Body of pancreas (tissue), 4 donors: ENCODE measurements around the gene P3H2. TPM values are rescaled to one million over a fixed set of nuclear protein-coding genes. Genes with fewer than 3 reads are reported as not detected.
A peak's percentile ranks its signal among the peaks of the same experiment; 100 is the strongest.

Experiments used
- ATAC-seq: fragments of 150-250 bp; one replicate; pipeline ENCODE4 v1.9.1; 2016
- DNase-seq, 4 donors: peaks; one replicate each; pipeline ENCODE4 v3.0.0-alpha.2; 2019
- H3K27ac ChIP-seq, 4 donors: fragments of 200-600 bp; sonication (generic); 1 replicate in 3 of 4; 2 replicates in 1 of 4; pipeline versions ENCODE4 v1.5.1 to v1.6.1; 2016 to 2019; ENCODE audit warnings: mild to moderate bottlenecking in 1 of 4, mixed read lengths in 1 of 4, moderate library complexity in 1 of 4
- H3K27me3 ChIP-seq, 2 donors: fragments of 200-600 bp; sonication (generic); one replicate each; pipeline ENCODE4 v1.6.0; 2016; ENCODE audit warnings: mild to moderate bottlenecking in 1 of 2
- H3K36me3 ChIP-seq, 2 donors: fragments of 200-600 bp; sonication (generic); replicated peaks in 1 of 2; 2 replicates each; pipeline ENCODE4 v1.5.1; 2016; ENCODE audit warnings: low read depth in 2 of 2; ENCODE audit not compliant: insufficient read depth in 1 of 2
- H3K4me1 ChIP-seq: fragments of 200-600 bp; sonication (generic); one replicate; pipeline ENCODE4 v1.6.0; 2016
- H3K4me3 ChIP-seq, 2 donors: fragments of 200-600 bp; sonication (generic); 1 replicate in 1 of 2; 2 replicates in 1 of 2; pipeline ENCODE4 v1.5.1; 2016 to 2019
- H3K9me3 ChIP-seq, 3 donors: fragments of 200-600 bp; sonication (generic); 1 replicate in 2 of 3; 2 replicates in 1 of 3; pipeline ENCODE4 v1.5.1; 2016
- POLR2A ChIP-seq, 3 donors: fragments of 450-650 bp; IDR thresholded peaks; one replicate each; pipeline ENCODE4 v1.6.1; 2016; ENCODE audit warnings: antibody characterized with exemption in 3 of 3, mild to moderate bottlenecking in 2 of 3
- WGBS, 2 donors: methylation state at CpG; one replicate each; pipeline ENCODE4 v1.1.5; 2017; 5-methylcytosine and 5-hydroxymethylcytosine counted together
- intact Hi-C: fragments of 100-400 bp; cut with DNase I; formaldehyde crosslinking; loops from one replicate; pipeline ENCODE4 v1.15.1; 2023
- total RNA-seq, 2 donors: library from RNA; depleted of rRNA; stranded (reverse); fragments of >200 nt; gene quantifications; one replicate each; pipeline ENCODE4 v1.1.0, GENCODE V29; 2016
- TF ChIP-seq, protein P1 (sequence below), 7 experiments: fragments of 450-650 bp in 4 of 7; fragments of 200-600 bp in 3 of 7; sonication (generic) in 3 of 7; IDR thresholded peaks; one replicate each; pipeline ENCODE4 v1.5.1; 2016 to 2019; ENCODE audit warnings: antibody characterized with exemption in 7 of 7

The P3H2 gene
- total RNA-seq, 2 donors from 2014 or later, result 3.0 to 35.5 TPM

DNA sequence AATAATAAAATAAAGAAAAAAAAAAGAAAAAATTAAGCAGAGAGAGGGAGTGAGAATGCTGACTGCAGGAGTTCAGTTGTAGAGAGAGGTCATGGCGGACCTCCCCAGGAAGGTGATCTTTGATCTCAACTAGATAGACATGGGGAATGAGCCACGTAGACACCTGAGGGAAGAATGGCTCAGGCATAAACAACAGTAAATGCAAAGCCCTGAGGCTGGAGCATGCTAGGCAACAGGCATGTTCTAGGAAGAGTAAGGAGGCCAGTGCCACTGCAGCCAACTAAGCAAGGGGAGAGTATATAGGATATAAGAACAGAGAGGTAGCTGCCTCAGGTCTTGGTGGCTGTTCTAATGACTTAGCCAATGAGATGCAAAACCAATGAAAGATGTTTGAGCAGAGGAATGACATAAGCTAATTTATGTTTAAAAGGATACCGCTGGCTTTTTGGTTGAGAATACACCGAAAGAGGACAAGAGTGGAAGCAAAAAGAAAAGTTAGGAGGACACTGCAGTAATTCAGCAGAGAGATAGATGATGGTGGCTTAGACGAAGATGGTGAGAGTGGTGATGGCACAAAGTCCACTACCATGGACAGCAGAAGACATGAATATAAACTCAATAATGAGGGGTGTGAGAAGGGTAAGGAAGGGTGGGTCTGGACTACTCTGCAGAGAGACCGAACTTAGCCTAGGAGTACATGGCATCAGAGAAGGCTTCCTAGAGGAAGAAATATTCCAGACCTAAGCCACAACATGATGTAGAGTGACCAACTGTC lies 174.6 kb downstream of the P3H2 start:
- no peak overlapping the region for H3K4me3 ChIP-seq
- 83 to 90% methylated on average over 6 of the region's 6 CpGs for WGBS, 2 donors
- DNase-seq (no peak), ATAC-seq (no peak)
- TF ChIP-seq, protein P1, sequence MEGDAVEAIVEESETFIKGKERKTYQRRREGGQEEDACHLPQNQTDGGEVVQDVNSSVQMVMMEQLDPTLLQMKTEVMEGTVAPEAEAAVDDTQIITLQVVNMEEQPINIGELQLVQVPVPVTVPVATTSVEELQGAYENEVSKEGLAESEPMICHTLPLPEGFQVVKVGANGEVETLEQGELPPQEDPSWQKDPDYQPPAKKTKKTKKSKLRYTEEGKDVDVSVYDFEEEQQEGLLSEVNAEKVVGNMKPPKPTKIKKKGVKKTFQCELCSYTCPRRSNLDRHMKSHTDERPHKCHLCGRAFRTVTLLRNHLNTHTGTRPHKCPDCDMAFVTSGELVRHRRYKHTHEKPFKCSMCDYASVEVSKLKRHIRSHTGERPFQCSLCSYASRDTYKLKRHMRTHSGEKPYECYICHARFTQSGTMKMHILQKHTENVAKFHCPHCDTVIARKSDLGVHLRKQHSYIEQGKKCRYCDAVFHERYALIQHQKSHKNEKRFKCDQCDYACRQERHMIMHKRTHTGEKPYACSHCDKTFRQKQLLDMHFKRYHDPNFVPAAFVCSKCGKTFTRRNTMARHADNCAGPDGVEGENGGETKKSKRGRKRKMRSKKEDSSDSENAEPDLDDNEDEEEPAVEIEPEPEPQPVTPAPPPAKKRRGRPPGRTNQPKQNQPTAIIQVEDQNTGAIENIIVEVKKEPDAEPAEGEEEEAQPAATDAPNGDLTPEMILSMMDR (IDR thresholded peaks at IDR 0.05), result no peak
- no peak for TF ChIP-seq POLR2A (IDR thresholded peaks at IDR 0.05)
- no peaks in the 10 kb centered on the region for H3K27me3 ChIP-seq
- H3K4me1 ChIP-seq, result peaks cover 13% of the 10 kb centered on the region
- intact Hi-C loops, result no loop called here
- H3K36me3 ChIP-seq, result no peaks in the 10 kb centered on the region
- no peaks in the 10 kb centered on the region for H3K9me3 ChIP-seq
- no peak overlapping the region for H3K27ac ChIP-seq

DNA sequence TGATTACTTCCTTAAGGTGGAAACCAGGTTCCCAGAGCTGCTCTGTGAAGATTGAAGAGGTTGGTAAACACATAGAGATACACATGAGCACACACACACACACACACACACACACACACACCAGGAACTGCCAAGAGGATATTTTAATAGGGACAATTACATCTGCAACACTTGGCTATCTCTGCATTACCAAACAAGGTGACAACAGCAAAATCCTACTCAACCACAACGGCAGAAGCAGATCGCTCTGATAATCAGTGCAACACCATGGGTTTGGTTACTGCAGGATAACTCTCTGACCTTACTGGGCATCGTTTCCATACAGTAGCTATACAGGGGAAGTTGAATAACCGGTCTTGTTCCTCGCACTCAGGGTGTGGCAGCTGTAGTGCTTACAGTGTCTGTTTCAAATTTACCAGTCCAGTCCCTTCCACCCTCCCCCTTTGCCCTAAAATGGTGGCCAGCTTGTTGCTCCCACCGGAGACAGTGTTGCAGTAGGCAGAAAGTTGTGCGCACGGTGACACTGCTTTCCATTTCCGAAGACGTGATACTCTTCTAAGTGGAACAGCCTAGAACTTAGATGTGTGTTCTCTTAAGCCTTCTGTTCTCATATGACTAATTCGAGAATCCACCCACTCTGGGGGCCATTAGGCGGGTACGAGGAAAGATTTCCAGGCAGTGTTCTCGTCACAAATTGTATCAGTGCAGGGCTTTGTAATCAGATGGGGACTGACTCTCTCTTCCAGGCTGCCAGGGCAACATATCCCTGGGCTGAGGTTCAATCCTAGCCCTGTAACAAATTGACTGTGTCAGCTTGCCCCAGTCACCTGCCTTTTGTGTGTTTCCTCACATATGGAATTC lies 176.2 kb downstream of the P3H2 start:
- Histone ChIP-seq H3K9me3 (no peaks in the 10 kb centered on the region), H3K27me3 (no peaks in the 10 kb centered on the region), H3K36me3 (no peaks in the 10 kb centered on the region), H3K4me1 (peaks cover 21% of the 10 kb centered on the region), H3K4me3 (no peak overlapping the region), H3K27ac (no peak overlapping the region)
- TF ChIP-seq, protein P1 (IDR thresholded peaks at IDR 0.05), result no peak
- no peak for TF ChIP-seq POLR2A (IDR thresholded peaks at IDR 0.05)
- no peak for ATAC-seq
- no peak for DNase-seq
- WGBS, 2 donors, result 76 to 88% methylated on average over 14 of the region's 14 CpGs
- intact Hi-C loops, result no loop called here

DNA sequence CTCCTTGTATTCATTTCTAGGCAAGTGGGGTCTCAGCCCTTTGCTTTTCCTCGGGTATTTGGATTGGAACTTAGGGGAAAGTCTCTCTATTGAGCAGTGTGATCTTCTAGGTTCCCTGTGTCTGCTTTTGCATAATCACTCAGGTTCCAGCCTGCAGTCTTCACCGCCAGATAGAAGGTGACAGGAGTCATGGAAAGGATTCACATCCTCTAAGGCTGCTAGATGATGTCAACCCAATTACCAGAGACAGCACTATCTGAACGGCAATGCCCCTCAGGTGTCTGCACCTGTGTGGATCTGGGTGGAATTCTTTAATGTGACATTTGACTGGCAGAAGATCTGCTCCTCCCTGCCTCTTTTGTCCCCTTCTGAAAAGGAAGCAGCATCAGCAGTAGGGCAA lies 177.7 kb downstream of the P3H2 start:
- DNase-seq (no peak), ATAC-seq (no peak)
- intact Hi-C loops, result no loop called here
- peak overlapping the region in 1 of 4 donors; percentile 80 for H3K27ac ChIP-seq
- TF ChIP-seq POLR2A (IDR thresholded peaks at IDR 0.05), result no peak
- TF ChIP-seq, protein P1 (IDR thresholded peaks at IDR 0.05), result no peak
- no peaks in the 10 kb centered on the region for H3K9me3 ChIP-seq
- no peaks in the 10 kb centered on the region for H3K36me3 ChIP-seq
- H3K27me3 ChIP-seq, result no peaks in the 10 kb centered on the region
- H3K4me1 ChIP-seq, result peaks cover 21% of the 10 kb centered on the region
- WGBS, 2 donors, result 93% methylated on average over 3 of the region's 3 CpGs
- H3K4me3 ChIP-seq, result no peak overlapping the region

DNA sequence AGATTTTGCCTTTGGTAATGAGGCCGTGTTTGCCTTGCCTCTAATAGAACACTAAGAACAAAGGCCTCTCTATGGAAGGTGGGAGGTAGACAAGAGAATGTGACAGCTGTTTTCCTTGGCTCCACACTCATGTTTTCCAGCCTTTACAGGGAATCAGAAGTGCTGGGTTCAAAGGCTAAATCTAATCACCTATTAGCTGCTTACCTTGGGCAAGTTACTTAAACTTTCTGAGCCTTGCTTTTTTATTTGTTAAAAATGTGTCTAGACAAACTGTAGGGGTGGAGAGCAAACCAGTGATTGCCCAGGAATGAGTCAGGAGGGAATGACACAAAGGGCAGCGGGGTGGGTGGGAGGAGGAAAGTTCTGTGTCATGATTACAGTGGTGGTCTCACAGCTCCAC lies 179.0 kb downstream of the P3H2 start:
- Histone ChIP-seq H3K36me3 (no peaks in the 10 kb centered on the region), H3K9me3 (no peaks in the 10 kb centered on the region), H3K4me1 (peaks cover 21% of the 10 kb centered on the region), H3K27ac (peak overlapping the region; percentile 59 to 80 (median 63)), H3K27me3 (no peaks in the 10 kb centered on the region), H3K4me3 (no peak overlapping the region)
- intact Hi-C loops, result no loop called here
- no peak for TF ChIP-seq POLR2A (IDR thresholded peaks at IDR 0.05)
- TF ChIP-seq, protein P1 (IDR thresholded peaks at IDR 0.05), result peak in 1 of 7 experiments; percentile 0
- ATAC-seq (peak; percentile 95), DNase-seq (peak; percentile 35 to 70 (median 44))
- WGBS, 2 donors, result 18 to 32% methylated on average over 2 of the region's 2 CpGs
